AG04449 (cell line): ENCODE results near the gene LCP2.

Source experiments
- CTCF ChIA-PET: fragments of 350-600 bp; formaldehyde crosslinking; extraction: SDS; loops from one replicate; lab custom pipeline; 2021; ENCODE audit warnings: antibody characterized with exemption; lab: Yijun Ruan, JAX
- POLR2A ChIA-PET: fragments of 400-600, 350-600 bp; formaldehyde crosslinking; extraction: SDS; loops from one replicate; lab custom pipeline; 2020; ENCODE audit warnings: antibody characterized with exemption, inconsistent platforms; lab: Yijun Ruan, JAX
- DNase-seq: peaks from one replicate; pipeline ENCODE4 v3.0.0-alpha.2; 2010; ENCODE audit warnings: low read depth, low spot score
- H3K4me3 ChIP-seq: 2 replicates; pipeline ENCODE4 v1.5.1; 2011; ENCODE audit warnings: low read depth, mild to moderate bottlenecking, control low read depth, low read length
- CTCF ChIP-seq: IDR thresholded peaks from one replicate; pipeline ENCODE4 v1.5.1; 2011; ENCODE audit warnings: mild to moderate bottlenecking, moderate library complexity, low read length, control low read depth, inconsistent platforms; ENCODE audit not compliant: insufficient read depth; ENCODE audit errors: missing control alignments

The LCP2 gene

GRCh38 chr5:170233358-170233892 is 64.2 kb downstream of the LCP2 start:
- no peak overlapping the region for H3K4me3 ChIP-seq
- no peak for DNase-seq
- TF ChIP-seq CTCF: no peak
- ChIA-PET CTCF (interaction anchor here (1.0 to 6.3 kb wide), 4 partner anchors 7 to 191 kb away, joined by 3 to 37 read pairs (median 5); no protein-coding TSS in a partner anchor), POLR2A (no interaction called here)

GRCh38 chr5:170232786-170233185 is 64.8 kb downstream of the LCP2 start, which contains the start of gene C5orf58:
C5orf58 (plus strand) TSS chr5:170232985; CDS start chr5:170234977, 1,992 bp downstream.
- H3K4me3 ChIP-seq: no peak within 1 kb of the TSS
- POLR2A ChIA-PET: no interaction called here
- no peak for DNase-seq
- TF ChIP-seq CTCF: no peak
- CTCF ChIA-PET: interaction anchor here (0.6 to 2.0 kb wide), 4 partner anchors 11 to 192 kb away, joined by 3 to 9 read pairs (median 4); no protein-coding TSS in a partner anchor

GRCh38 chr5:170228762-170229435 is 68.7 kb downstream of the LCP2 start:
- ChIA-PET CTCF (interaction anchor here (1.6 to 11.0 kb wide), 3 partner anchors 11 to 404 kb away, joined by 4 to 314 read pairs (median 6); no protein-coding TSS in a partner anchor), POLR2A (no interaction called here)
- no peak for TF ChIP-seq CTCF
- H3K4me3 ChIP-seq: no peak overlapping the region
- no peak for DNase-seq

GRCh38 chr5:170226661-170227060 is 70.9 kb downstream of the LCP2 start:
- no peak overlapping the region for H3K4me3 ChIP-seq
- POLR2A ChIA-PET: no interaction called here
- CTCF ChIA-PET: interaction anchor here (0.6 to 11.0 kb wide), 17 partner anchors 9 to 565 kb away, joined by 3 to 314 read pairs (median 5); no protein-coding TSS in a partner anchor
- no peak for DNase-seq
- TF ChIP-seq CTCF: no peak

- no peak for DNase-seq
- ChIA-PET CTCF (interaction anchor here (0.8 to 11.0 kb wide), 21 partner anchors 9 to 565 kb away, joined by 3 to 314 read pairs (median 4); no protein-coding TSS in a partner anchor), POLR2A (no interaction called here)
- no peak for TF ChIP-seq CTCF
- H3K4me3 ChIP-seq: no peak overlapping the region
Measured at GRCh38 chr5:170226129-170226615, 71.4 kb downstream of the LCP2 start.
